ENCODE results near the gene IL27RA. TPM values are rescaled to one million over a fixed set of nuclear protein-coding genes. Genes with fewer than 3 reads are reported as not detected.

IL27RA gene
- total RNA-seq, 1 donor from 2014 or later: 34.6 TPM

DNA sequence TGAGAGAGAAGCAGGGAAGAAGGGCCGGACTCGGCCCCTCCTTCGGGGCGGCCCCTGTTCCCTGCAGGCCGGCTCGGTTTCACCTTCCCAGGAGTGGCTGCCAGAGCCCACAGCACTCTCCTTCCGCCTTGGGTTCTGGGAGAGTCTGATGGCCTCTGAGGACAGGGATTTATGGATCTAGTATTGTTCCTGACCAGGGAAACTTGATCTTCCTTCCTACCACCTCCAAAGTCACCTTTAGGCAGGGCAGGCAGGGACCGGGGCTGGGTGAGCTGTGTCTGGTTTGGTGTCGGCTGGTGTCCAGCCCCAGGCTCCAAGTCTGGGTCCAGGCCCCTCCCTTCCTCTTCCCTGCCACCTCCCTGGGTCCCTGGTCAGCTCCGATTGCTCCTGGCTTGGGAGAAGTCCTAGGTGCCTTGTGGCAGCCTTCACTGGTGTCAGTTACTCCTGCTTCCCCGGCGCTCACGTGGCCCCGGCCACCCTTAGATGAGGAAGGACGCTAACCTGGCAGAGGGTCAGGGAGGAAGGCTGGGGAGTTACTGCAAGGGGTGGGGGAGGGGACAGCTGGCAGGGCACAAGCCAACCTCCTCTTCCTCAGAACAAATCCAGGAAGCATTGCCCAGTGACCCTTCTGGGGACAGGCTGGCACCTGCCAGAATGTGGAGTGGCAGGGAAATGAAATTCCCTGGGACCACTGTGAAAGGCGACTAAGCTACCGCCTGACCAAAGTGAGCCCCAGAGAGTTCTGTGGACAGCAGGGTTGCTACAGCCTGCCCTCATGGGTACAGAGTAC is 44.3 kb upstream of the IL27RA start:
- ChIA-PET POLR2A (interaction anchor here (0.6 to 7.1 kb wide), 12 partner anchors 8 to 193 kb away, joined by 3 to 107 read pairs (median 6); partner anchors contain the start of genes DCAF15, IL27RA and RFX1), CTCF (interaction anchor here (1.2 kb wide), 1 partner anchor 44 kb away, joined by 5 read pairs; the partner anchor contains the start of gene IL27RA)
- no peak for TF ChIP-seq CTCF (IDR thresholded peaks at IDR 0.05)
- peak overlapping the region; percentile 60 for H3K4me3 Mint-ChIP-seq
- no peak for DNase-seq
- no peaks in the 10 kb centered on the region for H3K27me3 Mint-ChIP-seq
- H3K27ac Mint-ChIP-seq: peak overlapping the region; percentile 97
- peaks cover 32% of the 10 kb centered on the region for H3K36me3 Mint-ChIP-seq (ENCODE audit: low read depth)
- H3K4me1 Mint-ChIP-seq: peaks cover 70% of the 10 kb centered on the region
- intact Hi-C loops (cut with micrococcal nuclease): no loop called here
- H3K9me3 Mint-ChIP-seq: no peaks in the 10 kb centered on the region
- ATAC-seq (ENCODE audit: low read depth): no peak

DNA sequence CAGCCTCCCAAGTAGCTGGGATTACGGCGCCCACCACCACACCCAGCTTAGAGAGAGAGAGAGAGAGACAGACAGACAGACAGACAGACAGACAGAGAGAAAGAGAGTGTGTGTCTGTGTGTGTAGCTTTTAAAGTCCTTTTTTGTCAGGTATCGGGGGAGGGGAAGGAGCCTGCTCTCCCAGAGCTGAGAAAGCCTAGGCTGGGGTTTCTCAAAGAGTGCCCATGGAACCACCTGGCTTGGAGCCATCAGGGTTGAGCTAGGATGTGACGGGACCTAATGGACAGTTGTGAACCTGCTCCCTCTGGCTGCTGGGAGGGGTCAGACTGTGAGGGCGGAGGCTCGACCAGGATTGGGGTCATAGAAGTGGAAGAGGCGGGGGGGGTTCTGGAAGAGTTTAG is 42.1 kb upstream of the IL27RA start:
- intact Hi-C loops (cut with micrococcal nuclease): no loop called here
- POLR2A ChIA-PET: interaction anchor here (1.0 to 7.1 kb wide), 2 partner anchors 11 to 17 kb away, joined by 3 to 107 read pairs; partner anchors contain the start of gene RFX1
- DNase-seq (no peak), ATAC-seq (ENCODE audit: low read depth) (no peak)
- Mint-ChIP-seq H3K36me3 (ENCODE audit: low read depth) (peaks cover 41% of the 10 kb centered on the region), H3K27me3 (no peaks in the 10 kb centered on the region), H3K4me3 (no peak overlapping the region), H3K9me3 (no peaks in the 10 kb centered on the region), H3K27ac (no peak overlapping the region), H3K4me1 (peaks cover 51% of the 10 kb centered on the region)
- TF ChIP-seq CTCF (IDR thresholded peaks at IDR 0.05): no peak
- CTCF ChIA-PET: no interaction called here

GRCh38 chr19:13990085-13990484 is 41.5 kb upstream of the IL27RA start:
- ChIA-PET CTCF (no interaction called here), POLR2A (interaction anchor here (1.0 to 7.1 kb wide), 2 partner anchors 11 to 16 kb away, joined by 3 to 107 read pairs; partner anchors contain the start of gene RFX1)
- Mint-ChIP-seq H3K27ac (no peak overlapping the region), H3K4me1 (peaks cover 45% of the 10 kb centered on the region), H3K36me3 (ENCODE audit: low read depth) (peaks cover 43% of the 10 kb centered on the region), H3K27me3 (no peaks in the 10 kb centered on the region), H3K4me3 (no peak overlapping the region), H3K9me3 (no peaks in the 10 kb centered on the region)
- no peak for TF ChIP-seq CTCF (IDR thresholded peaks at IDR 0.05)
- intact Hi-C loops (cut with micrococcal nuclease): no loop called here
- DNase-seq (no peak), ATAC-seq (ENCODE audit: low read depth) (no peak)

DNA sequence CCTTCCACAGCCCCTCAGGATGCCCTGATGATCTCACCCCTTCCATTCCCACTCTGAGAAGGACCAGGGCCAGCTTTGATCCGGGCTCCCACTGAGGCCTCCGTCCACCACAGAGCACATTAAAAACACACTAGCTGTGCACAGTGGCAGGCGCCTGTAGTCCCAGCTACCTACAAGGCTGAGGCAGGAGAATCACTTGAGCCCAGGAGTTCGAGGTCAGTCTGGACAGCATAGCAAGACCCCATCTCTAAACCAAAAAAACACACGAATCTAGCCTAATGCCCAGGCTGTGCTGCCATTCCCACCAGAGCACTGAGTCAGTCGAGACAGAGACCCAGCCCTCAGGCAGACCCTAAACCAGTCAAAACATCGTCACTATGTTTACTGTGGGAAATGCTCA is 39.5 kb upstream of the IL27RA start:
- H3K27ac Mint-ChIP-seq: no peak overlapping the region
- H3K27me3 Mint-ChIP-seq: no peaks in the 10 kb centered on the region
- CTCF ChIA-PET: no interaction called here
- TF ChIP-seq CTCF (IDR thresholded peaks at IDR 0.05): no peak
- H3K4me3 Mint-ChIP-seq: no peak overlapping the region
- POLR2A ChIA-PET: interaction anchor here (0.6 to 1.5 kb wide), 2 partner anchors 14 to 26 kb away, joined by 3 read pairs; partner anchors contain the start of gene RFX1
- H3K4me1 Mint-ChIP-seq: peaks cover 26% of the 10 kb centered on the region
- H3K36me3 Mint-ChIP-seq (ENCODE audit: low read depth): peaks cover 44% of the 10 kb centered on the region
- no peaks in the 10 kb centered on the region for H3K9me3 Mint-ChIP-seq
- intact Hi-C loops (cut with micrococcal nuclease): no loop called here
- no peak for DNase-seq
- ATAC-seq (ENCODE audit: low read depth): no peak

GRCh38 chr19:13993590-13994300 is 37.8 kb upstream of the IL27RA start:
- ChIA-PET CTCF (no interaction called here), POLR2A (interaction anchor here (0.7 to 1.5 kb wide), 4 partner anchors 9 to 34 kb away, joined by 3 to 5 read pairs (median 3); partner anchors contain the start of gene RFX1)
- Mint-ChIP-seq H3K4me1 (peaks cover 12% of the 10 kb centered on the region), H3K9me3 (no peaks in the 10 kb centered on the region), H3K36me3 (ENCODE audit: low read depth) (peaks cover 56% of the 10 kb centered on the region), H3K27ac (no peak overlapping the region), H3K27me3 (no peaks in the 10 kb centered on the region), H3K4me3 (no peak overlapping the region)
- TF ChIP-seq CTCF (IDR thresholded peaks at IDR 0.05): no peak
- intact Hi-C loops (cut with micrococcal nuclease): no loop called here
- DNase-seq: no peak
- no peak for ATAC-seq (ENCODE audit: low read depth)
